Upper lobe of right lung (tissue), 1 donor: Measurements from ENCODE around the gene TTC28. TPM values are rescaled to one million over a fixed set of nuclear protein-coding genes. Genes with fewer than 3 reads are reported as not detected.

Experiments used
- ATAC-seq: fragments of 200-7000 bp; cut with Tn5 transposase; one replicate; pipeline ENCODE4 v1.9.1; 2020; ENCODE audit warnings: mild to moderate bottlenecking, moderate library complexity
- DNase-seq: peaks from one replicate; pipeline ENCODE4 v3.0.0-alpha.2; 2020
- H3K27ac ChIP-seq: fragments of 200-600 bp; one replicate; pipeline ENCODE4 v1.8.0; 2022
- H3K27me3 ChIP-seq: fragments of 200-600 bp; one replicate; pipeline ENCODE4 v1.8.0; 2022; ENCODE audit warnings: mild to moderate bottlenecking
- H3K36me3 ChIP-seq: fragments of 200-600 bp; one replicate; pipeline ENCODE4 v1.8.0; 2022
- H3K4me1 ChIP-seq: fragments of 200-600 bp; one replicate; pipeline ENCODE4 v1.8.0; 2022
- H3K4me3 ChIP-seq: fragments of 200-600 bp; one replicate; pipeline ENCODE4 v1.8.0; 2022; ENCODE audit warnings: mild to moderate bottlenecking
- H3K9me3 ChIP-seq: fragments of 200-600 bp; one replicate; pipeline ENCODE4 v1.8.0; 2022
- intact Hi-C: fragments of 100-400 bp; cut with DNase I; formaldehyde crosslinking; loops from one replicate; pipeline ENCODE4 v1.11.0; 2022
- total RNA-seq: library from RNA; stranded (reverse); fragmentation: NEBNext Ultra II Directional; extraction: Animal tissue kit (Norgen Biotek cat#: 25700); gene quantifications from one replicate; pipeline ENCODE4 v1.2.1, GENCODE V29; 2021
- TF ChIP-seq, protein P1 (sequence below): fragments of 200-600 bp; IDR thresholded peaks from one replicate; pipeline ENCODE4 v1.8.0; 2022; ENCODE audit warnings: antibody characterized with exemption
- donor health status: DM: no; HTN: yes; CAD: no; lungs with severe emphysema.

TTC28 gene
- total RNA-seq, 1 donor from 2014 or later, result 48.7 TPM

DNA sequence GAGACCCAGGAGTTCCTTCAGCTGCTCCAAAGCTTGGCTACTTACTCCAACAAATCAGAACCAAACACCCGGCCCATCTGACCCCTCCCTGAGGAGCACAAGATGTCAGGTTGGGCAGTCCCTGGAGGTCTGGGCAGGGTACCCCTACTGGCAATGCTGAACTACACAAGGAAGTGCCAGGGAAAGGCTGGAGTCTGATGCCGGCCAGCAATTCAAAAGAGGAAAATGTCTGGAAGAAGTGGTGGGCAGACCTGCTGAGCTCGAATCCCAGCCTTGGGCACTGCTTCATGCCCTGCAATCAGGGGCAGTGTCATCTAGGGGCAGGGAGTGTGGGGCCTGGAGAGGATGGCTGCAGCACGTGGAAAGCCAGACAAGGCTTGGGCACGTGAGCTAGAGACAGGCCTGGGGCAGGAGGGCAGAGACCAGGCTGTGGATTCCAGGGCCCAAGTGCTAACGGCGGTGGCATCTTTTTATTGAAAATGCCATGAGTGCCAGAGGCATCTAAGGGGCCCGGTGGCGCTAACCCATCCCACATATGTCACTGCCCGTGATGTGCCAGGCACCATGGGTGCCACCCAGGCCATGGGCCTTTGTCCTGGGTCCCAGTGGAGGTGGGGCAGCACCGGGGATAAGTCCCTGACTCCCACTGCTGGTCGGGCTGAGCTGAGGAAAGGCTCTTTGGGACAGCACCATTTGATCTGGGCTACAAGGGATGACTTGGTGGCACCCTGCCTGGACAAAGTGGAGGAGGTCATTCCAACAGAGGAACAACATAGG is 662.7 kb downstream of the TTC28 start:
- Histone ChIP-seq H3K27me3 (no peaks in the 10 kb centered on the region), H3K36me3 (peaks cover 9% of the 10 kb centered on the region), H3K27ac (no peak overlapping the region), H3K4me1 (peaks cover 10% of the 10 kb centered on the region), H3K4me3 (no peak overlapping the region), H3K9me3 (no peaks in the 10 kb centered on the region)
- DNase-seq, result peak; percentile 51
- intact Hi-C loops, result no loop called here
- ATAC-seq, result no peak
- TF ChIP-seq, protein P1, sequence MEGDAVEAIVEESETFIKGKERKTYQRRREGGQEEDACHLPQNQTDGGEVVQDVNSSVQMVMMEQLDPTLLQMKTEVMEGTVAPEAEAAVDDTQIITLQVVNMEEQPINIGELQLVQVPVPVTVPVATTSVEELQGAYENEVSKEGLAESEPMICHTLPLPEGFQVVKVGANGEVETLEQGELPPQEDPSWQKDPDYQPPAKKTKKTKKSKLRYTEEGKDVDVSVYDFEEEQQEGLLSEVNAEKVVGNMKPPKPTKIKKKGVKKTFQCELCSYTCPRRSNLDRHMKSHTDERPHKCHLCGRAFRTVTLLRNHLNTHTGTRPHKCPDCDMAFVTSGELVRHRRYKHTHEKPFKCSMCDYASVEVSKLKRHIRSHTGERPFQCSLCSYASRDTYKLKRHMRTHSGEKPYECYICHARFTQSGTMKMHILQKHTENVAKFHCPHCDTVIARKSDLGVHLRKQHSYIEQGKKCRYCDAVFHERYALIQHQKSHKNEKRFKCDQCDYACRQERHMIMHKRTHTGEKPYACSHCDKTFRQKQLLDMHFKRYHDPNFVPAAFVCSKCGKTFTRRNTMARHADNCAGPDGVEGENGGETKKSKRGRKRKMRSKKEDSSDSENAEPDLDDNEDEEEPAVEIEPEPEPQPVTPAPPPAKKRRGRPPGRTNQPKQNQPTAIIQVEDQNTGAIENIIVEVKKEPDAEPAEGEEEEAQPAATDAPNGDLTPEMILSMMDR, result no peak

GRCh38 chr22:28015676-28016601 is 663.7 kb downstream of the TTC28 start:
- DNase-seq (peak; percentile 43), ATAC-seq (no peak)
- Histone ChIP-seq H3K27me3 (no peaks in the 10 kb centered on the region), H3K36me3 (peaks cover 9% of the 10 kb centered on the region), H3K9me3 (no peaks in the 10 kb centered on the region), H3K4me3 (no peak overlapping the region), H3K27ac (no peak overlapping the region), H3K4me1 (peaks cover 6% of the 10 kb centered on the region)
- intact Hi-C loops, result no loop called here
- TF ChIP-seq, protein P1, result no peak

GRCh38 chr22:28015046-28015425 is 664.6 kb downstream of the TTC28 start:
- TF ChIP-seq, protein P1, result no peak
- no peaks in the 10 kb centered on the region for H3K9me3 ChIP-seq
- ATAC-seq (no peak), DNase-seq (peak; percentile 57)
- H3K4me1 ChIP-seq, result no peaks in the 10 kb centered on the region
- H3K36me3 ChIP-seq, result peaks cover 9% of the 10 kb centered on the region
- intact Hi-C loops, result no loop called here
- no peak overlapping the region for H3K27ac ChIP-seq
- no peak overlapping the region for H3K4me3 ChIP-seq
- no peaks in the 10 kb centered on the region for H3K27me3 ChIP-seq

GRCh38 chr22:28014211-28015045 is 665.2 kb downstream of the TTC28 start:
- no peaks in the 10 kb centered on the region for H3K27me3 ChIP-seq
- H3K9me3 ChIP-seq, result no peaks in the 10 kb centered on the region
- TF ChIP-seq, protein P1, result no peak
- no peak overlapping the region for H3K4me3 ChIP-seq
- peaks cover 9% of the 10 kb centered on the region for H3K36me3 ChIP-seq
- DNase-seq, result peak; percentile 61
- no peak for ATAC-seq
- no peaks in the 10 kb centered on the region for H3K4me1 ChIP-seq
- intact Hi-C loops, result no loop called here
- H3K27ac ChIP-seq, result no peak overlapping the region

GRCh38 chr22:28013611-28014010 is 666.0 kb downstream of the TTC28 start:
- Histone ChIP-seq H3K4me3 (no peak overlapping the region), H3K36me3 (peaks cover 9% of the 10 kb centered on the region), H3K27ac (no peak overlapping the region), H3K27me3 (no peaks in the 10 kb centered on the region), H3K4me1 (no peaks in the 10 kb centered on the region), H3K9me3 (no peaks in the 10 kb centered on the region)
- DNase-seq (peak; percentile 54), ATAC-seq (no peak)
- TF ChIP-seq, protein P1, result no peak
- intact Hi-C loops, result no loop called here
